Measurements from ENCODE around the gene EIF3B. TPM values are rescaled to one million over a fixed set of nuclear protein-coding genes. Genes with fewer than 3 reads are reported as not detected.
A peak's percentile ranks its signal among the peaks of the same experiment; 100 is the strongest.

Gene EIF3B
- total and polyA plus RNA-seq, 9 of the 15 experiments (the other 6 are each of a cell fraction or from before 2014, with no cell fraction given), result 25.9 to 494 (median 357) TPM

DNA sequence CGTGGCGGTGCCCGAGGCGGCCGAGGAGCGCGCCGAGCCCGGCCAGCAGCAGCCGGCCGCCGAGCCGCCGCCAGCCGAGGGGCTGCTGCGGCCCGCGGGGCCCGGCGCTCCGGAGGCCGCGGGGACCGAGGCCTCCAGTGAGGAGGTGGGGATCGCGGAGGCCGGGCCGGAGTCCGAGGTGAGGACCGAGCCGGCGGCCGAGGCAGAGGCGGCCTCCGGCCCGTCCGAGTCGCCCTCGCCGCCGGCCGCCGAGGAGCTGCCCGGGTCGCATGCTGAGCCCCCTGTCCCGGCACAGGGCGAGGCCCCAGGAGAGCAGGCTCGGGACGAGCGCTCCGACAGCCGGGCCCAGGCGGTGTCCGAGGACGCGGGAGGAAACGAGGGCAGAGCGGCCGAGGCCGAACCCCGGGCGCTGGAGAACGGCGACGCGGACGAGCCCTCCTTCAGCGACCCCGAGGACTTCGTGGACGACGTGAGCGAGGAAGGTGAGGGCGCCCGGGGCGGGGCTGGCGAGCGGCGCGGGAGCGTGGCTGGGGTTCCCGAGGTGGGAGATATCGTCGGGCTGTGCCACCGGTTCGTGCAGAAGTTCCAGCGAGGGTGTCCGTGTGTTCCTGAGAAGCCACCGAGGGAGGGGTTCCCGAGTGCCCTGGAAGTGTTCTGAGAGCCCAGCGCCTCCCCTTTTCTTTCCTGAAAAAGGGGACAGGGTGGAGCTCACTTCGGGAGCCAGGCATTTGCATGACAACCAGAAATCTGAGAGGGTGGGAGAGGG, 495 bp downstream of the EIF3B start (continued):
- no peak for TF ChIP-seq CGGBP1 (CRISPR knock-in tag; IDR thresholded peaks at IDR 0.05)
- TF ChIP-seq NR3C1 (CRISPR knock-in tag; IDR thresholded peaks at IDR 0.05), result no peak
- TF ChIP-seq ZNF507 (tag; conservative IDR thresholded peaks at IDR 0.05), result no peak
- no peak for TF ChIP-seq ZNF23 (CRISPR knock-in tag; IDR thresholded peaks at IDR 0.05)
- TF ChIP-seq ZNF217 (CRISPR knock-in tag; IDR thresholded peaks at IDR 0.05), result no peak
- peak; percentile 68 for TF ChIP-seq FIP1L1 (IDR thresholded peaks at IDR 0.05; ENCODE audit: low read depth, low read length, poor library complexity, severe bottlenecking)
- TF ChIP-seq ZBTB8A (IDR thresholded peaks at IDR 0.05; ENCODE audit: partially characterized antibody), result no peak
- TF ChIP-seq E2F8 (IDR thresholded peaks at IDR 0.05; ENCODE audit: low read depth, partially characterized antibody), result no peak
- TF ChIP-seq ZNF318 (IDR thresholded peaks at IDR 0.05; ENCODE audit: borderline replicate concordance in 1 of 2, low read depth in 1 of 2), result no peak
- TF ChIP-seq, protein P1, sequence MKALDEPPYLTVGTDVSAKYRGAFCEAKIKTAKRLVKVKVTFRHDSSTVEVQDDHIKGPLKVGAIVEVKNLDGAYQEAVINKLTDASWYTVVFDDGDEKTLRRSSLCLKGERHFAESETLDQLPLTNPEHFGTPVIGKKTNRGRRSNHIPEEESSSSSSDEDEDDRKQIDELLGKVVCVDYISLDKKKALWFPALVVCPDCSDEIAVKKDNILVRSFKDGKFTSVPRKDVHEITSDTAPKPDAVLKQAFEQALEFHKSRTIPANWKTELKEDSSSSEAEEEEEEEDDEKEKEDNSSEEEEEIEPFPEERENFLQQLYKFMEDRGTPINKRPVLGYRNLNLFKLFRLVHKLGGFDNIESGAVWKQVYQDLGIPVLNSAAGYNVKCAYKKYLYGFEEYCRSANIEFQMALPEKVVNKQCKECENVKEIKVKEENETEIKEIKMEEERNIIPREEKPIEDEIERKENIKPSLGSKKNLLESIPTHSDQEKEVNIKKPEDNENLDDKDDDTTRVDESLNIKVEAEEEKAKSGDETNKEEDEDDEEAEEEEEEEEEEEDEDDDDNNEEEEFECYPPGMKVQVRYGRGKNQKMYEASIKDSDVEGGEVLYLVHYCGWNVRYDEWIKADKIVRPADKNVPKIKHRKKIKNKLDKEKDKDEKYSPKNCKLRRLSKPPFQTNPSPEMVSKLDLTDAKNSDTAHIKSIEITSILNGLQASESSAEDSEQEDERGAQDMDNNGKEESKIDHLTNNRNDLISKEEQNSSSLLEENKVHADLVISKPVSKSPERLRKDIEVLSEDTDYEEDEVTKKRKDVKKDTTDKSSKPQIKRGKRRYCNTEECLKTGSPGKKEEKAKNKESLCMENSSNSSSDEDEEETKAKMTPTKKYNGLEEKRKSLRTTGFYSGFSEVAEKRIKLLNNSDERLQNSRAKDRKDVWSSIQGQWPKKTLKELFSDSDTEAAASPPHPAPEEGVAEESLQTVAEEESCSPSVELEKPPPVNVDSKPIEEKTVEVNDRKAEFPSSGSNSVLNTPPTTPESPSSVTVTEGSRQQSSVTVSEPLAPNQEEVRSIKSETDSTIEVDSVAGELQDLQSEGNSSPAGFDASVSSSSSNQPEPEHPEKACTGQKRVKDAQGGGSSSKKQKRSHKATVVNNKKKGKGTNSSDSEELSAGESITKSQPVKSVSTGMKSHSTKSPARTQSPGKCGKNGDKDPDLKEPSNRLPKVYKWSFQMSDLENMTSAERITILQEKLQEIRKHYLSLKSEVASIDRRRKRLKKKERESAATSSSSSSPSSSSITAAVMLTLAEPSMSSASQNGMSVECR (CRISPR knock-in tag; IDR thresholded peaks at IDR 0.05), result peak; percentile 54

Measured in K562 (cell line).